Raji (cell line): Measurements from ENCODE around the gene FLT3LG.

Experiments
- POLR2A ChIP-seq: IDR thresholded peaks from 2 replicates; pipeline ENCODE4 v1.6.1; 2011; ENCODE audit warnings: low read depth, low read length, control low read depth; ENCODE audit not compliant: insufficient read depth

The FLT3LG gene

DNA sequence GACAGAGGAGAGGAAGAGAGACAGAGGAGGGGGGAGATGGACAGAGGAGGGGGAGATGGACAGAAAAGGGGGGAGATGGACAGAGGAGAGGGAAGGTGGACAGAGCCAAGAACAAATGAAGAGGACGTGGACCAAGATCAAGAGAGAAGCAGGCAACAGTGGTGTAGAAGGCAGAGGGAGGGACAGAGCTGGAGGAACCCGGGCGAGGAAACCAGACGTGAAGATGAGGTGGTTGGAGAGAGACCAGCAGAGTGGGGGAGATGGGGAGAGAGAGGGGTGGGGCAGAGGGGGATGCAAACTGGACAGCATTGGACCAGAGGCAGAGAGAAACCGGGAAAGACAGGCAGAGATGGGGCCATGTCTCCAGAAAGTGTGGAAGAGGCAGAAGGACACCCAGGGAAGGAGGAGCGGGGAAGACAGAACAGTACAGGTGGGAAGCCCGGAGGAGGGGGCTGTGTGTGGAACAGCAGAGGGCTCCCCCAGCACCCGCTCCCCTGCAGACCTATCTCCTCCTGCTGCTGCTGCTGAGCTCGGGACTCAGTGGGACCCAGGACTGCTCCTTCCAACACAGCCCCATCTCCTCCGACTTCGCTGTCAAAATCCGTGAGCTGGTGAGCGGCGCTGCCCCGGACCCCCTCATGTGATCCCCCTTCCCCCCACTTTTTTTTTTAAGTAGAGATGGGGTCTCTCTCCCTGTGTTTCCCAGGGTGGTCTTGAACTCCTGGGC lies 1.3 kb downstream of the FLT3LG start:
- TF ChIP-seq POLR2A = no peak

- no peak for TF ChIP-seq POLR2A
Observed at GRCh38 chr19:49475995-49476880, 2.2 kb downstream of the FLT3LG start.

DNA sequence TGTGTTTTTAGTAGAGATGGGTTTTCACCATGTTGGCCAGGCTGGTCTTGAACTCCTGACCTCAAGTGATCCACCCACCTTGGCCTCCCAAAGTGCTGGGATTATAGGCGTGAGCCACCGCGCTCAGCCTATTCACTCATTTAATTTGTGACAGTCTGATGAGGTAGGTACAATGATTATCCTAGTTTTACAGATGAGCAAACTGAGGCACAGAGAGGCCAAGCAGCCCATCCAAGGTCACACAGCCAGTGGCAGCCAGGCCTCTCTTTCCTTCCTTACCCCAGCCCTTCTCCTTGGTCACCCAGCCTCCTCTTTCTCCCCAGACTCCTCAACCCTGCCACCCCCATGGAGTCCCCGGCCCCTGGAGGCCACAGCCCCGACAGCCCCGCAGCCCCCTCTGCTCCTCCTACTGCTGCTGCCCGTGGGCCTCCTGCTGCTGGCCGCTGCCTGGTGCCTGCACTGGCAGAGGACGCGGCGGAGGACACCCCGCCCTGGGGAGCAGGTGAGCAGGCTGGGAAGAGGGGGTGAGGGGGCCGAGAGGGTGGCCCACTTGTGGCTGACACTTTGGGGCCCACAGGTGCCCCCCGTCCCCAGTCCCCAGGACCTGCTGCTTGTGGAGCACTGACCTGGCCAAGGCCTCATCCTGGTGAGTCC lies 6.1 kb downstream of the FLT3LG start:
- TF ChIP-seq POLR2A = no peak

DNA sequence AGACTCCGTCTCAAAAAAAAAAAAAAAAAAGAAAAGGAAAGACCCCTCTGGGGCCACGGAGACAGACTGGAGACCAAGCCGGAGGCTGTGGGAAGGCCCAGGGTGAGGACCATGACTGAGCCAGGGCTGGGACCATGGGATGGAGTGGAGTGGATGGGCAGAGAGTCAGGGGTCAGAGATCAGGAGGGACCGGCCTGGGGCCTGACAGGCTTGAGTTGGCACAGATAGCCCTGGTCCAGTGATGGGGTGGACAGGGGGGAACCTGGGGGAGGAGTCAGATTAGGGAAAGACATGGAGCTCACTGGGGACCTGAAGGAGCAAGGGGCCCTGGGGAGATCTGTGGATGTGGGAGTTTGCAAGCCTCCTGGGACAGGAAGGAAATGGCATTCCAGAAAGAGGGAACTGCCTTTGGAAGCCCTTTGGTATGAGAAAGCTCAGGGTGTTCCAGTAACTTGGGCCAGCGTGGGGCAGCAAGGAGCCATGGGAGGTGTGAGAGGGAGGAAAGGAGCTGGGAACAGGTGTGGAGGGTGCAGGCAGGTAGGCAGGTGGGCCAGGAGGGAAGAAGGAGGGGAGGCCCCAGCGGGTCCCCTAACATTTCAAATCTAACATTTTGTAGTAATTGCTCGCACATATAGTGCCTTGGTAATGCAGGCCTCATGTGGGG lies 7.1 kb downstream of the FLT3LG start:
- no peak for TF ChIP-seq POLR2A

GRCh38 chr19:49486232-49486631 lies 12.2 kb downstream of the FLT3LG start:
- no peak for TF ChIP-seq POLR2A

DNA sequence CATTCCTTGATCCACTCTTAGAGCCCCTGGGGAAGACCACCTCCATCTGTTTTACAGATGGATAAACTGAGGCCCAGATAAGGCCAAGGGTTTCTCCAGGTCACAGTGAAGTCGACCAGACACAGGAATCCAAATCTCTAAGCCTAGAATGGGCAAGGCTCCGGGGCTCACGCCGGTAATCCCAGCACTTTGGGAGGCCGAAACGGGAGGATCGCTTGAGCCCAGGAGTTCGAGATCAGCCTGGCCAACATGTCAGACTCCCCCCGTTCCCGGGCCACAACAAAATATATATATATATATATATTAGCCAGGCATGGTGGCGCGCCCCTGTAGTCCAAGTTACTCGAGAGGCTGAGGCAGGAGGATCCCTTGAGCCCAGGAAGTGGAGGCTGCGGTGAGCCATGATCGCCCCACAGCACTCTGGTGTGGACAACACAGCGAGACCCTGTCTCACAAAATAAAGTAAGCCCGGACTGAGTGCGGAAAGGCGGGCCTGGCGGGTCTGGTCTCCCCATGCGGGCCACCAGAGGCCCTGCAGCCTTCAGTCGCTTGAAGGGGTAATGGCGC lies 12.8 kb downstream of the FLT3LG start:
- no peak for TF ChIP-seq POLR2A

GRCh38 chr19:49487277-49488045 lies 13.4 kb downstream of the FLT3LG start, which contains the start of gene RPL13A:
TSS of gene RPL13A (plus strand) at chr19:49487608. CDS start at chr19:49487630, 22 bp downstream.
- TF ChIP-seq POLR2A = peak; percentile 99

- TF ChIP-seq POLR2A = no peak
Observed at GRCh38 chr19:49488046-49488862, 14.2 kb downstream of the FLT3LG start.

DNA sequence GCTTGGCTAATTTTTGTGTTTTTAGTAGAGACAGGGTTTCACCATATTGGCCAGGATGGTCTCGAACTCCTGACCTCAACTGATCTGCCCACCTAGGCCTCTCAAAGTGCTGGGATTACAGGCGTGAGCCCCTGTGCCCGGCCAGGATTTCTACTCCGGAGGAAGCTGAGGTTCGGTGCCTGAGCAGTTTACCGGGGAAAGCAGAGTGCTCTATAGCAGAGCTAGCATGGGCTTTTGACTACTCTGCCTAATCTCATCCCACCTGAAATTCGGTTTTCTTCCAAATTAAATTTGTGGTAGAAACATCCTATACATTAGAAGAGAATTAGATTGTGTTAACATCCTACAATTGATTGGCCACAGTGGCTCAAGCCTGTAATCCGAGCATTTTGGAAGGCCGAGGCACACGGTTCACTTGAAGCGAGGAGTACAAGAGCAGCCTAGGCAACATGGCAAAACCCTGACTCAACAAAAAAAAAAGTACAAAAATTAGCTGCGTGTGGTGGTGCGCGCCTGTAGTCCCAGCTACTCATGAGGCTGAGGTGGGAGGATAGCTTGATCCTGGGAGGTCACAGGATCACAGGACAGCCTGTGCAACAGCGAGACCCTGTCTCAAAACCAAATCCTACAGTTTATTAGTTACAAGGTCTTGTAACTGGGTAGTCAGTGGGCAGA lies 15.0 kb downstream of the FLT3LG start:
- TF ChIP-seq POLR2A = no peak

DNA sequence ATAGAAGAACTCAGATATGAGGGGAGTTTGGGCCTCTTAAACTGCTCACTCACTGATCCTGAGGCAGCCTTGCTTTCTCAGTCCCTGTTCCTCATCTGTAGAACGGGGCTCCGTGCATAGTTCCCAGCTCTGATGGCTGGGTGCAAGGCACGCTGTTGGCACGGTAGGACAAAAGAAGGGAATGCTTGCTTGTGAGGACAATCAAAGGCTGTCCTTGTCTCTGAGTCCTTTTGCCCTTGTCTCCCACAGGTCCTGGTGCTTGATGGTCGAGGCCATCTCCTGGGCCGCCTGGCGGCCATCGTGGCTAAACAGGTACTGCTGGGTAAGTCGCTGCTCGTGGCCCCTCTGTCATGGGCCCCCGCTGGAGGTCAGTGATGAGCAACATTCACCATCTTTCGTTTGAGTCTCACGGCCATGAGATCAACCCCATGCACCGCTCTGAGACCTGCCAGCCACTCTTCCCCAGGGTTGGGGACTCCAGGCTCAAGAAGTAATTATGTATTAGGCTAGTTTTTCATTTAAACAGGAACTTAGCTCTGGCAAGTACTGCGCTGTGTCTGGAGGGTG lies 15.7 kb downstream of the FLT3LG start:
- TF ChIP-seq POLR2A = 0 out of 2 replicates have a peak, but pooled peaks have one; percentile 10

DNA sequence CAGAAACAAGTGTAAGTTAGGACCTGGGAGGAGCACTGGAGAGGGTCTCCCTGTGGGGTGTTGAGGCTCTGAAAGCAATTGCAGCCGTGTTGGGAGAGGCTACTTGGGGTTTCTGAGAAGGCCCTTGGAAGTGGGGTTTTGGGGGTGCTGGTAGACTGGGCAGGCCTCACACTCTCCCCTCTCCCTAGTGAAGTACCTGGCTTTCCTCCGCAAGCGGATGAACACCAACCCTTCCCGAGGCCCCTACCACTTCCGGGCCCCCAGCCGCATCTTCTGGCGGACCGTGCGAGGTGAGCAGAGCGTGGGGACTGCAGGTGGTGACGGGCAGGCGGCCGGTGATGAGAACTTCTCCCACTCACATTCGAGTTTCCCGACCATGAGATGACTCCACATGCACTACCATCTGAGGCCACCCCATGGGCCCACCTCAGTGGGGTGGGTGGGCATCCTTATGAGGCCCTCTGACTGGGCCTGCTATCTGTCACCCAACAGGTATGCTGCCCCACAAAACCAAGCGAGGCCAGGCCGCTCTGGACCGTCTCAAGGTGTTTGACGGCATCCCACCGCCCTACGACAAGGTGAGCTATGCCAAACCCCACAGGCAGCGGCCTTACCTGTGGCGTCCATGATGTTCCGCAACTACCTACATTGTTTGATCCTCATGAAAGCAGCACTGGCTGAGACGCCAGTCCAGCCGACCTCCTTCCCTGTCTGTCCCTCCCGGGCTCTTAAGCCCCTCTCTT lies 16.4 kb downstream of the FLT3LG start:
- TF ChIP-seq POLR2A = no peak
